GM06990 (cell line): ENCODE measurements around the gene RYR2.

ENCODE experiments used
- DNase-seq: peaks from one replicate; pipeline ENCODE4 v3.0.0-alpha.2; 2011; ENCODE audit not compliant: insufficient read length; ENCODE audit errors: extremely low read depth
- H3K27me3 ChIP-seq: replicated peaks from 2 replicates; pipeline ENCODE4 v1.6.0; 2011; ENCODE audit warnings: low read length; ENCODE audit not compliant: control insufficient read depth, insufficient read depth
- H3K36me3 ChIP-seq: 2 replicates; pipeline ENCODE4 v1.5.1; 2011; ENCODE audit warnings: low read length; ENCODE audit not compliant: control insufficient read depth, insufficient read depth
- H3K4me3 ChIP-seq: replicated peaks from 2 replicates; pipeline ENCODE4 v1.5.1; 2011; ENCODE audit warnings: low read depth, mild to moderate bottlenecking, control low read depth, low read length
- CTCF ChIP-seq: IDR thresholded peaks from 2 replicates; pipeline ENCODE4 v1.5.1; 2011; ENCODE audit warnings: low read length, control low read depth, mild to moderate bottlenecking, inconsistent platforms; ENCODE audit not compliant: insufficient read depth, poor library complexity, severe bottlenecking

The RYR2 gene

GRCh38 chr1:237018896-237019295, 23.1 kb upstream of the RYR2 start:
- TF ChIP-seq CTCF = no peak
- Histone ChIP-seq H3K4me3 (no peak overlapping the region), H3K36me3 (no peaks in the 10 kb centered on the region), H3K27me3 (no peaks in the 10 kb centered on the region)
- DNase-seq = no peak

- no peaks in the 10 kb centered on the region for H3K36me3 ChIP-seq
- H3K27me3 ChIP-seq = no peaks in the 10 kb centered on the region
- DNase-seq = no peak
- TF ChIP-seq CTCF = no peak
- H3K4me3 ChIP-seq = no peak overlapping the region
Measured at GRCh38 chr1:237025358-237026074, 16.5 kb upstream of the RYR2 start.

- DNase-seq = no peak
- no peak overlapping the region for H3K4me3 ChIP-seq
- H3K27me3 ChIP-seq = no peaks in the 10 kb centered on the region; the same call in 1 of the 2 replicates
- TF ChIP-seq CTCF = no peak
- no peaks in the 10 kb centered on the region for H3K36me3 ChIP-seq
Measured at GRCh38 chr1:237029240-237029639, 12.7 kb upstream of the RYR2 start.

GRCh38 chr1:237029850-237030535, 12.0 kb upstream of the RYR2 start:
- Histone ChIP-seq H3K4me3 (no peak overlapping the region), H3K27me3 (no peaks in the 10 kb centered on the region; the same call in 1 of the 2 replicates), H3K36me3 (no peaks in the 10 kb centered on the region)
- DNase-seq = no peak
- no peak for TF ChIP-seq CTCF

GRCh38 chr1:237031480-237031879, 10.5 kb upstream of the RYR2 start:
- no peaks in the 10 kb centered on the region; the same call in 1 of the 2 replicates for H3K27me3 ChIP-seq
- no peak for DNase-seq
- H3K36me3 ChIP-seq = no peaks in the 10 kb centered on the region
- H3K4me3 ChIP-seq = no peak overlapping the region
- no peak for TF ChIP-seq CTCF
